ENCODE measurements around the gene RIOK3.

RIOK3 gene

GRCh38 chr18:23452347-23452727 lies 750 bp upstream of the RIOK3 start:
- Histone ChIP-seq H3K79me2 (ENCODE audit: insufficient read depth, low read length) (peaks cover 43% of the 10 kb centered on the region), H2AFZ (ENCODE audit: low read depth, low read length, severe bottlenecking) (peak overlapping the region; percentile 55), H3K27ac (ENCODE audit: low read depth, low read length) (peak overlapping the region; percentile 62), H3K9me2 (replicated peaks; ENCODE audit: insufficient read depth, low read length) (no peaks in the 10 kb centered on the region), H4K20me1 (ENCODE audit: low read depth, low read length) (peaks cover 19% of the 10 kb centered on the region), H3K9ac (ENCODE audit: low read length) (peak overlapping the region; percentile 89), H3F3A (ENCODE audit: insufficient read depth) (peaks cover 8% of the 10 kb centered on the region; the same call in 1 of the 2 replicates), H3K4me3 (ENCODE audit: insufficient read depth, low read length, poor library complexity, severe bottlenecking) (peak overlapping the region; percentile 81), H3K27me3 (ENCODE audit: low read length) (no peaks in the 10 kb centered on the region), H3K9me3 (ENCODE audit: insufficient read depth, low read length) (no peaks in the 10 kb centered on the region), H3K36me3 (ENCODE audit: low read length) (peaks cover 7% of the 10 kb centered on the region; the same call in 1 of the 2 replicates), H3K4me2 (ENCODE audit: low read depth, low read length, poor library complexity, severe bottlenecking) (peak overlapping the region; percentile 85)
- TF ChIP-seq EZH2phosphoT487 (conservative IDR thresholded peaks at IDR 0.05; ENCODE audit: low read length) (no peak), CTCF (IDR thresholded peaks at IDR 0.05; ENCODE audit: insufficient read depth, low read length, poor library complexity, severe bottlenecking) (no peak)

- H3K4me3 ChIP-seq (ENCODE audit: insufficient read depth, low read length, poor library complexity, severe bottlenecking), result peak overlapping the region; percentile 81
- H4K20me1 ChIP-seq (ENCODE audit: low read depth, low read length), result peaks cover 21% of the 10 kb centered on the region
- no peaks in the 10 kb centered on the region for H3K27me3 ChIP-seq (ENCODE audit: low read length)
- peak overlapping the region; percentile 89 for H3K9ac ChIP-seq (ENCODE audit: low read length)
- peak overlapping the region; percentile 41 for H3K27ac ChIP-seq (ENCODE audit: low read depth, low read length)
- no peak for TF ChIP-seq EZH2phosphoT487 (conservative IDR thresholded peaks at IDR 0.05; ENCODE audit: low read length)
- TF ChIP-seq CTCF (IDR thresholded peaks at IDR 0.05; ENCODE audit: insufficient read depth, low read length, poor library complexity, severe bottlenecking), result no peak
- peaks cover 8% of the 10 kb centered on the region; the same call in 1 of the 2 replicates for H3F3A ChIP-seq (ENCODE audit: insufficient read depth)
- H3K79me2 ChIP-seq (ENCODE audit: insufficient read depth, low read length), result peaks cover 56% of the 10 kb centered on the region
- H3K9me2 ChIP-seq (replicated peaks; ENCODE audit: insufficient read depth, low read length), result no peaks in the 10 kb centered on the region
- H3K4me2 ChIP-seq (ENCODE audit: low read depth, low read length, poor library complexity, severe bottlenecking), result peak overlapping the region; percentile 91
- H3K9me3 ChIP-seq (ENCODE audit: insufficient read depth, low read length), result no peaks in the 10 kb centered on the region
- peaks cover 7% of the 10 kb centered on the region; the same call in 1 of the 2 replicates for H3K36me3 ChIP-seq (ENCODE audit: low read length)
- H2AFZ ChIP-seq (ENCODE audit: low read depth, low read length, severe bottlenecking), result peak overlapping the region; percentile 62
Measured at GRCh38 chr18:23453680-23454058, 582 bp downstream of the RIOK3 start.

GRCh38 chr18:23456835-23457234 lies 3.7 kb downstream of the RIOK3 start:
- Histone ChIP-seq H3F3A (ENCODE audit: insufficient read depth) (peaks cover 8% of the 10 kb centered on the region; the same call in 1 of the 2 replicates), H3K9ac (ENCODE audit: low read length) (no peak overlapping the region), H4K20me1 (ENCODE audit: low read depth, low read length) (peaks cover 41% of the 10 kb centered on the region), H3K36me3 (ENCODE audit: low read length) (peaks cover 7% of the 10 kb centered on the region; the same call in 1 of the 2 replicates), H3K27me3 (ENCODE audit: low read length) (no peaks in the 10 kb centered on the region), H2AFZ (ENCODE audit: low read depth, low read length, severe bottlenecking) (no peak overlapping the region), H3K9me3 (ENCODE audit: insufficient read depth, low read length) (no peaks in the 10 kb centered on the region), H3K4me3 (ENCODE audit: insufficient read depth, low read length, poor library complexity, severe bottlenecking) (no peak overlapping the region), H3K79me2 (ENCODE audit: insufficient read depth, low read length) (peaks cover 87% of the 10 kb centered on the region), H3K27ac (ENCODE audit: low read depth, low read length) (no peak overlapping the region), H3K9me2 (replicated peaks; ENCODE audit: insufficient read depth, low read length) (no peaks in the 10 kb centered on the region), H3K4me2 (ENCODE audit: low read depth, low read length, poor library complexity, severe bottlenecking) (peak overlapping the region; percentile 12)
- TF ChIP-seq CTCF (IDR thresholded peaks at IDR 0.05; ENCODE audit: insufficient read depth, low read length, poor library complexity, severe bottlenecking) (no peak), EZH2phosphoT487 (conservative IDR thresholded peaks at IDR 0.05; ENCODE audit: low read length) (no peak)

All from SU-DHL-6 (cell line).